Mesenchymal stem cell (in vitro differentiated cells and primary cell): ENCODE results near the gene THG1L.

Source experiments
- DNase-seq: peaks from one replicate; pipeline ENCODE4 v3.0.0-alpha.2; 2013
- H2AFZ ChIP-seq: one replicate; pipeline ENCODE4 v1.6.1; 2013; ENCODE audit warnings: low read depth, mild to moderate bottlenecking, control low read depth, inconsistent platforms, low read length, moderate library complexity
- H2AK5ac ChIP-seq: 2 replicates; pipeline ENCODE4 v1.6.1; 2013; ENCODE audit warnings: low read length, moderate library complexity, mild to moderate bottlenecking, inconsistent platforms; ENCODE audit not compliant: severe bottlenecking
- H2BK120ac ChIP-seq: one replicate; pipeline ENCODE4 v1.6.1; 2013; ENCODE audit warnings: low read depth, mild to moderate bottlenecking, inconsistent platforms, low read length, moderate library complexity
- H2BK12ac ChIP-seq, 2 experiments: one replicate each; pipeline ENCODE4 v1.6.1; 2013; ENCODE audit warnings: inconsistent platforms in 2 of 2, low read length in 2 of 2, mild to moderate bottlenecking in 2 of 2, moderate library complexity in 2 of 2, control low read depth in 1 of 2
- H2BK15ac ChIP-seq: one replicate; pipeline ENCODE4 v1.6.1; 2013; ENCODE audit warnings: mild to moderate bottlenecking, low read depth, inconsistent platforms; ENCODE audit not compliant: poor library complexity, severe bottlenecking
- H2BK5ac ChIP-seq: 2 replicates; pipeline ENCODE4 v1.6.1; 2013; ENCODE audit warnings: low read depth, mild to moderate bottlenecking, low read length, control low read depth, inconsistent platforms; ENCODE audit not compliant: poor library complexity, severe bottlenecking
- H3K14ac ChIP-seq, 2 experiments: one replicate each; pipeline ENCODE4 v1.6.1; 2013; ENCODE audit warnings: inconsistent platforms in 2 of 2, low read length in 2 of 2, control low read depth in 1 of 2, mild to moderate bottlenecking in 1 of 2, moderate library complexity in 1 of 2
- H3K18ac ChIP-seq, 2 experiments: one replicate each; pipeline ENCODE4 v1.6.1; 2013; ENCODE audit warnings: inconsistent platforms in 2 of 2, low read length in 2 of 2, control low read depth in 1 of 2, low read depth in 1 of 2, mild to moderate bottlenecking in 1 of 2
- H3K23ac ChIP-seq, 2 experiments: one replicate each; pipeline ENCODE4 v1.6.1; 2013; ENCODE audit warnings: inconsistent platforms in 2 of 2, low read length in 2 of 2, mild to moderate bottlenecking in 2 of 2, moderate library complexity in 2 of 2, control low read depth in 1 of 2
- H3K27ac ChIP-seq: 2 replicates; pipeline ENCODE4 v1.5.1; 2013; ENCODE audit warnings: mild to moderate bottlenecking, moderate library complexity, low read length, control low read depth, inconsistent platforms; ENCODE audit not compliant: poor library complexity, severe bottlenecking
- H3K27me3 ChIP-seq, 2 experiments: 2 replicates each; pipeline versions ENCODE4 v1.6.1 to v1.7.0; 2013; ENCODE audit warnings: low read length in 2 of 2, mild to moderate bottlenecking in 2 of 2, moderate library complexity in 2 of 2, control low read depth in 1 of 2, inconsistent platforms in 1 of 2; ENCODE audit not compliant: control insufficient read depth in 1 of 2, insufficient read depth in 1 of 2
- H3K36me3 ChIP-seq, 2 experiments: 2 replicates each; pipeline versions ENCODE4 v1.6.1 to v1.7.0; 2013; ENCODE audit warnings: low read length in 2 of 2, control low read depth in 1 of 2, inconsistent platforms in 1 of 2, low read depth in 1 of 2, mild to moderate bottlenecking in 1 of 2; ENCODE audit not compliant: insufficient read depth in 2 of 2, control insufficient read depth in 1 of 2
- H3K4ac ChIP-seq, 2 experiments: one replicate each; pipeline ENCODE4 v1.6.1; 2013; ENCODE audit warnings: inconsistent platforms in 2 of 2, low read length in 2 of 2, mild to moderate bottlenecking in 2 of 2, moderate library complexity in 2 of 2, control low read depth in 1 of 2, low read depth in 1 of 2
- H3K4me1 ChIP-seq: 2 replicates; pipeline ENCODE4 v1.6.1; 2013; ENCODE audit warnings: low read depth, low read length, control low read depth; ENCODE audit not compliant: control insufficient read depth, insufficient read depth
- H3K4me2 ChIP-seq: 2 replicates; pipeline ENCODE4 v1.6.1; 2013; ENCODE audit warnings: low read length, mild to moderate bottlenecking, inconsistent platforms; ENCODE audit not compliant: poor library complexity, severe bottlenecking
- H3K4me3 ChIP-seq, 2 experiments: 2 replicates each; pipeline versions ENCODE4 v1.5.1 to v1.7.0; 2013; ENCODE audit warnings: low read length in 2 of 2, mild to moderate bottlenecking in 2 of 2, control low read depth in 1 of 2, low read depth in 1 of 2; ENCODE audit not compliant: insufficient read depth in 1 of 2
- H3K79me1 ChIP-seq: replicated peaks from 2 replicates; pipeline ENCODE4 v1.6.1; 2013; ENCODE audit warnings: mild to moderate bottlenecking, control low read depth, low read length, inconsistent platforms; ENCODE audit not compliant: poor library complexity, severe bottlenecking
- H3K9ac ChIP-seq: 2 replicates; pipeline ENCODE4 v1.7.0; 2013; ENCODE audit warnings: mild to moderate bottlenecking, low read length, moderate library complexity
- H3K9me3 ChIP-seq: 2 replicates; pipeline ENCODE4 v1.7.0; 2013; ENCODE audit warnings: mild to moderate bottlenecking, low read length; ENCODE audit not compliant: control insufficient read depth
- H4K8ac ChIP-seq: one replicate; pipeline ENCODE4 v1.6.1; 2013; ENCODE audit warnings: inconsistent platforms, mild to moderate bottlenecking, low read length, moderate library complexity
- H4K91ac ChIP-seq: one replicate; pipeline ENCODE4 v1.6.1; 2013; ENCODE audit warnings: mild to moderate bottlenecking, low read length, inconsistent platforms
- WGBS: methylation state at CpG from one replicate; pipeline ENCODE4 v1.1.7; 2013; ENCODE audit warnings: mixed read lengths; 5-methylcytosine and 5-hydroxymethylcytosine counted together

THG1L gene

DNA sequence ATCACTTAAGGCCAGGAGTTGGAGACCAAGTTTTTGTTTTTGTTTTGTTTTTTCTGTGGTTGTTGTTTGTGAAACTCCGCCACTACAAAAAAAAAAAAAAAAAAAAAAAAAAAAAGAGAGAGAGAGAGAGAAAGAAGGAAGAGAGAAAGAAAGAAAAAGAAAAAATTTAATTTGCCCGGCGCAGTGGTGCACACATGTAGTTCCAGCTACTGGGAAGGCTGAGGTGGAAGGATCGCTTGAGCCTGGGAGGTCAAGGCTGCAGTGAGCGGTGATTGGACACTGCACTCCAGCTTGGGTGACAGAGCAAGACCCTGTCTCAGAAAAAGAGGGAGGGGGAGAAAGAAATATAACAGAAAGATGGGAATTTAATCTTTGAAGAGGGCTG, 902 bp downstream of the THG1L start:
- 94% methylated on average over 5 of the region's 5 CpGs for WGBS
- H4K91ac ChIP-seq, result no peak overlapping the region
- peak overlapping the region in 1 of 2 experiments; percentile 83 for H3K18ac ChIP-seq
- H2AK5ac ChIP-seq, result no peak overlapping the region
- no peak overlapping the region for H4K8ac ChIP-seq
- no peak overlapping the region for H2BK5ac ChIP-seq
- peaks cover 12 to 40% of the 10 kb centered on the region in 2 experiments for H3K36me3 ChIP-seq
- H3K27me3 ChIP-seq, result no peaks in the 10 kb centered on the region
- H2BK120ac ChIP-seq, result no peak overlapping the region
- H3K27ac ChIP-seq, result no peak overlapping the region
- H3K9me3 ChIP-seq, result no peaks in the 10 kb centered on the region
- H3K4me3 ChIP-seq, result peak overlapping the region in 1 of 2 experiments; percentile 87
- H3K4me2 ChIP-seq, result peak overlapping the region; percentile 92
- H3K79me1 ChIP-seq, result peaks cover 12% of the 10 kb centered on the region
- no peak overlapping the region for H2BK15ac ChIP-seq
- peak overlapping the region; percentile 92 for H3K9ac ChIP-seq
- H3K4ac ChIP-seq, result no peak overlapping the region
- no peak overlapping the region for H3K23ac ChIP-seq
- H2AFZ ChIP-seq, result no peak overlapping the region
- no peak for DNase-seq
- H2BK12ac ChIP-seq, result no peak overlapping the region
- peaks cover 3% of the 10 kb centered on the region for H3K4me1 ChIP-seq
- no peak overlapping the region for H3K14ac ChIP-seq

DNA sequence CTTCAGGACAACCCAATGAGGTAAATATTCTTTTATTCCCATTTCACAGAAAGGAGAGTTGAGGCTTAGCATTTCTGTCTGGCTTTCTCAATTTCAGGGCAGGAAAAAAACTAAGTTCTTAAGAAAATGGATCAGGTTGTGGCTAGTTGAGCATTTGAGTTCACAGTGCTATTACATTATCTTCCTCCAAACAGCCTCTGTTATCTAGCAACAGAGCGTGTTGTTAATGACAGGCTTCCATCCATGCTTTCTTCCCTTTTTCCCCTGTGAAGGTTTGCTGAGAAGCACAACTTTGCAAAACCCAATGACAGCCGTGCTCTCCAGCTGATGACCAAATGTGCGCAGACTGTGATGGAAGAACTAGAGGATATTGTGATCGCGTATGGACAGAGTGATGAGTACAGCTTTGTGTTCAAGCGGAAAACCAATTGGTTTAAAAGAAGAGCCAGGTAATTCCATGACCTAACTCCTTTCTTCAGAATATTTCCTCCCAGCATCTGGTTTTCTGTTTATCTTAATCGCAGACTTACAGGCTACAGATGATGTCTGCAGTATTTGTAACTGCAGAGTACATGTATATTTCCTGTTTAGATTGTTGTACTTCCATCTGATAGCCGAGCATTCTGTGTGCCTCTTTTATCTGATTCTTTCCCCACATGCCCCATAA, 1.5 kb downstream of the THG1L start:
- 90% methylated on average over 5 of the region's 8 CpGs for WGBS
- H3K23ac ChIP-seq, result no peak overlapping the region
- H3K9ac ChIP-seq, result peak overlapping the region; percentile 92
- no peak overlapping the region for H3K4me2 ChIP-seq
- H2BK15ac ChIP-seq, result no peak overlapping the region
- no peak overlapping the region for H3K27ac ChIP-seq
- no peak overlapping the region for H2AFZ ChIP-seq
- H3K79me1 ChIP-seq, result peaks cover 12% of the 10 kb centered on the region
- peak; percentile 60 for DNase-seq
- peaks cover 14 to 46% of the 10 kb centered on the region in 2 experiments for H3K36me3 ChIP-seq
- H3K14ac ChIP-seq, result no peak overlapping the region
- no peak overlapping the region for H2BK12ac ChIP-seq
- no peaks in the 10 kb centered on the region for H3K27me3 ChIP-seq
- H4K8ac ChIP-seq, result peak overlapping the region; percentile 71
- H3K4me1 ChIP-seq, result peaks cover 3% of the 10 kb centered on the region
- H3K18ac ChIP-seq, result no peak overlapping the region
- no peak overlapping the region for H2BK5ac ChIP-seq
- H4K91ac ChIP-seq, result no peak overlapping the region
- H2AK5ac ChIP-seq, result no peak overlapping the region
- H2BK120ac ChIP-seq, result no peak overlapping the region
- no peak overlapping the region for H3K4me3 ChIP-seq
- peak overlapping the region in 1 of 2 experiments; percentile 67 for H3K4ac ChIP-seq
- H3K9me3 ChIP-seq, result no peaks in the 10 kb centered on the region

DNA sequence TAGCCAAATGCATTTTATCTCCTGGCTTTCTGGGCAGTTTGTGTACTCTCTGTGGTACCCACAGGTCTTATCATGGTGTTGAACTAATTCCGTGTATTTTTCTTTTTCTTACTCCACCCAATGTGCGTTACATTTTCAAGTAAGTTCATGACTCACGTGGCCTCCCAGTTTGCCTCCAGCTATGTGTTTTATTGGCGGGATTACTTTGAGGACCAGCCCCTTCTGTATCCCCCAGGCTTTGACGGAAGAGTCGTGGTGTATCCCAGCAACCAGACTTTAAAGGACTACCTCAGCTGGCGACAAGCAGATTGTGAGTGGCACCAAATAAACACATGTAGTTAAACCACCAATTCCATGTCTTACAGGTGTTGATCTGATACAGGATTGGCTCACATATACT, 3.2 kb downstream of the THG1L start:
- Histone ChIP-seq H3K27ac (no peak overlapping the region), H3K23ac (no peak overlapping the region), H2BK12ac (peak overlapping the region in 1 of 2 experiments; percentile 30), H3K4me2 (no peak overlapping the region), H2AFZ (no peak overlapping the region), H4K8ac (no peak overlapping the region), H4K91ac (no peak overlapping the region), H2AK5ac (no peak overlapping the region), H3K14ac (no peak overlapping the region), H2BK120ac (no peak overlapping the region), H3K9ac (no peak overlapping the region), H3K79me1 (peaks cover 12% of the 10 kb centered on the region), H2BK5ac (no peak overlapping the region), H2BK15ac (no peak overlapping the region), H3K4me1 (peaks cover 3% of the 10 kb centered on the region), H3K36me3 (peaks cover 17 to 62% of the 10 kb centered on the region in 2 experiments), H3K27me3 (no peaks in the 10 kb centered on the region), H3K9me3 (no peaks in the 10 kb centered on the region), H3K18ac (no peak overlapping the region), H3K4ac (no peak overlapping the region), H3K4me3 (no peak overlapping the region)
- no peak for DNase-seq
- WGBS, result 93% methylated on average over 7 of the region's 7 CpGs

- Histone ChIP-seq H3K9me3 (no peaks in the 10 kb centered on the region), H2AK5ac (no peak overlapping the region), H2BK5ac (no peak overlapping the region), H2BK15ac (no peak overlapping the region), H3K36me3 (peaks cover 18 to 71% of the 10 kb centered on the region in 2 experiments), H4K8ac (no peak overlapping the region), H3K18ac (no peak overlapping the region), H3K9ac (no peak overlapping the region), H4K91ac (no peak overlapping the region), H2AFZ (no peak overlapping the region), H3K79me1 (peaks cover 12% of the 10 kb centered on the region), H3K14ac (no peak overlapping the region), H3K23ac (no peak overlapping the region), H2BK12ac (no peak overlapping the region), H3K27me3 (no peaks in the 10 kb centered on the region), H3K27ac (no peak overlapping the region), H3K4me2 (no peak overlapping the region), H3K4me1 (peaks cover 3% of the 10 kb centered on the region), H3K4ac (no peak overlapping the region), H3K4me3 (no peak overlapping the region), H2BK120ac (no peak overlapping the region)
- DNase-seq, result no peak
- WGBS, result 91% methylated on average over 6 of the region's 6 CpGs
Observed at GRCh38 chr5:157735991-157736390, 4.8 kb downstream of the THG1L start.
